HG03460 (cell line): ENCODE data around the gene ELFN1.

Experiments used
- ATAC-seq: cut with Tn5 transposase; IDR thresholded peaks from one replicate; pipeline ENCODE4 v1.9.1; 2021; ENCODE audit not compliant: unreplicated experiment

ELFN1 gene

GRCh38 chr7:1723254-1723653 is 53.2 kb downstream of the ELFN1 start:
- no peak for ATAC-seq

GRCh38 chr7:1724118-1724910 is 54.2 kb downstream of the ELFN1 start:
- ATAC-seq: no peak

GRCh38 chr7:1725199-1725690 is 55.2 kb downstream of the ELFN1 start:
- no peak for ATAC-seq

- ATAC-seq: no peak
Measured at GRCh38 chr7:1725766-1726630, 55.9 kb downstream of the ELFN1 start.

- no peak for ATAC-seq
Measured at GRCh38 chr7:1727079-1727478, 57.0 kb downstream of the ELFN1 start.

- no peak for ATAC-seq
Measured at GRCh38 chr7:1727812-1728570, 57.9 kb downstream of the ELFN1 start.

- ATAC-seq: no peak
Measured at GRCh38 chr7:1729183-1729582, 59.1 kb downstream of the ELFN1 start.

GRCh38 chr7:1729773-1730172 is 59.7 kb downstream of the ELFN1 start:
- ATAC-seq: no peak

GRCh38 chr7:1732072-1732471 is 62.0 kb downstream of the ELFN1 start:
- ATAC-seq: no peak

GRCh38 chr7:1732645-1733044 is 62.6 kb downstream of the ELFN1 start:
- ATAC-seq: no peak

- no peak for ATAC-seq
Measured at GRCh38 chr7:1733206-1733907, 63.3 kb downstream of the ELFN1 start.

GRCh38 chr7:1733908-1734730 is 64.0 kb downstream of the ELFN1 start:
- no peak for ATAC-seq

GRCh38 chr7:1735262-1735661 is 65.2 kb downstream of the ELFN1 start:
- ATAC-seq: no peak

- no peak for ATAC-seq
Measured at GRCh38 chr7:1735806-1736483, 65.9 kb downstream of the ELFN1 start.

- no peak for ATAC-seq
Measured at GRCh38 chr7:1736484-1736817, 66.4 kb downstream of the ELFN1 start.

GRCh38 chr7:1736830-1737229 is 66.8 kb downstream of the ELFN1 start:
- ATAC-seq: no peak

- no peak for ATAC-seq
Measured at GRCh38 chr7:1737523-1737922, 67.4 kb downstream of the ELFN1 start.

GRCh38 chr7:1737956-1738355 is 67.9 kb downstream of the ELFN1 start:
- ATAC-seq: no peak

- no peak for ATAC-seq
Measured at GRCh38 chr7:1738511-1738910, 68.4 kb downstream of the ELFN1 start.
